Inflammatory macrophage treated with lipopolysaccharide for 1 hour (primary cell): ENCODE data around the gene C1orf116.

Source experiments
- DNase-seq, 2 donors: peaks; one replicate each; pipeline ENCODE4 v3.0.0-alpha.2; 2020 to 2022

C1orf116 gene

GRCh38 chr1:207019161-207019560 lies 13.4 kb downstream of the C1orf116 start:
- DNase-seq: no peak

GRCh38 chr1:207018707-207019106 lies 13.8 kb downstream of the C1orf116 start:
- no peak for DNase-seq

- peak; percentile 27 to 66 for DNase-seq
Observed at GRCh38 chr1:207017615-207018559, 14.7 kb downstream of the C1orf116 start.

- no peak for DNase-seq
Observed at GRCh38 chr1:207015791-207016190, 16.8 kb downstream of the C1orf116 start.

GRCh38 chr1:207014728-207015127 lies 17.8 kb downstream of the C1orf116 start:
- DNase-seq: peak in 1 of 2 donors; percentile 4

GRCh38 chr1:207013321-207014085 lies 19.1 kb downstream of the C1orf116 start:
- no peak for DNase-seq

GRCh38 chr1:207010726-207011125 lies 21.8 kb downstream of the C1orf116 start:
- DNase-seq: no peak

- no peak for DNase-seq
Observed at GRCh38 chr1:207009945-207010344, 22.6 kb downstream of the C1orf116 start.

GRCh38 chr1:207009182-207009850 lies 23.2 kb downstream of the C1orf116 start:
- DNase-seq: no peak

GRCh38 chr1:207007352-207008033 lies 25.1 kb downstream of the C1orf116 start:
- DNase-seq: no peak

- DNase-seq: no peak
Observed at GRCh38 chr1:207006914-207007313, 25.6 kb downstream of the C1orf116 start.

GRCh38 chr1:207006083-207006482 lies 26.5 kb downstream of the C1orf116 start:
- DNase-seq: no peak

- DNase-seq: peak; percentile 34 to 58
Observed at GRCh38 chr1:207004931-207005830, 27.4 kb downstream of the C1orf116 start.

- DNase-seq: no peak
Observed at GRCh38 chr1:207003210-207003609, 29.3 kb downstream of the C1orf116 start.

- DNase-seq: no peak
Observed at GRCh38 chr1:207002724-207003146, 29.8 kb downstream of the C1orf116 start.

- DNase-seq: no peak
Observed at GRCh38 chr1:207001492-207002245, 30.9 kb downstream of the C1orf116 start.

GRCh38 chr1:207000651-207001291 lies 31.8 kb downstream of the C1orf116 start:
- DNase-seq: no peak

GRCh38 chr1:206998816-206999215 lies 33.7 kb downstream of the C1orf116 start:
- peak; percentile 37 to 58 for DNase-seq

GRCh38 chr1:206992790-206993189 lies 39.8 kb downstream of the C1orf116 start:
- DNase-seq: no peak

GRCh38 chr1:206987873-206988272 lies 44.7 kb downstream of the C1orf116 start:
- DNase-seq: no peak
